ENCODE measurements around the gene RFX1.
A peak's percentile ranks its signal among the peaks of the same experiment; 100 is the strongest.

Gene RFX1

GRCh38 chr19:14006085-14006765, at the start of gene RFX1:
Gene RFX1, minus strand, starts transcription at chr19:14006320. Its CDS starts 12,477 bp downstream, at chr19:13993843.
- TF ChIP-seq ZNF8 (CRISPR knock-in tag; IDR thresholded peaks at IDR 0.05) (no peak), ARNTL (CRISPR knock-in tag; IDR thresholded peaks at IDR 0.05; ENCODE audit: borderline replicate concordance, low read depth) (no peak), ZNF565 (CRISPR knock-in tag; conservative IDR thresholded peaks at IDR 0.05; ENCODE audit: low read depth) (no peak), CREB5 (CRISPR knock-in tag; IDR thresholded peaks at IDR 0.05; ENCODE audit: low read depth) (no peak), PPARA (CRISPR knock-in tag; IDR thresholded peaks at IDR 0.05; ENCODE audit: borderline replicate concordance) (no peak), ISL1 (CRISPR knock-in tag; IDR thresholded peaks at IDR 0.05) (no peak)
- peak; percentile 93 for ATAC-seq

- TF ChIP-seq OSR1 (CRISPR knock-in tag; IDR thresholded peaks at IDR 0.05) (no peak), PATZ1 (CRISPR knock-in tag; IDR thresholded peaks at IDR 0.05; ENCODE audit: borderline replicate concordance) (no peak), ISL1 (CRISPR knock-in tag; IDR thresholded peaks at IDR 0.05) (no peak), SNAI2 (CRISPR knock-in tag; IDR thresholded peaks at IDR 0.05) (no peak), BACH2 (CRISPR knock-in tag; IDR thresholded peaks at IDR 0.05; ENCODE audit: borderline replicate concordance) (no peak), TCF4 (CRISPR knock-in tag; IDR thresholded peaks at IDR 0.05; ENCODE audit: borderline replicate concordance) (no peak), ZNF8 (CRISPR knock-in tag; IDR thresholded peaks at IDR 0.05) (no peak), TSHZ2 (CRISPR knock-in tag; IDR thresholded peaks at IDR 0.05) (no peak), ESRRG (CRISPR knock-in tag; IDR thresholded peaks at IDR 0.05) (no peak), ZFP3 (CRISPR knock-in tag; IDR thresholded peaks at IDR 0.05) (no peak), RARB (CRISPR knock-in tag; IDR thresholded peaks at IDR 0.05) (no peak), CSDC2 (CRISPR knock-in tag; IDR thresholded peaks at IDR 0.05) (no peak), CSRNP3 (CRISPR knock-in tag; IDR thresholded peaks at IDR 0.05) (no peak), ZNF70 (CRISPR knock-in tag; IDR thresholded peaks at IDR 0.05) (no peak), CREB5 (CRISPR knock-in tag; IDR thresholded peaks at IDR 0.05; ENCODE audit: low read depth) (no peak)
- no peak for ATAC-seq
Measured at GRCh38 chr19:14055396-14055795, 49.3 kb upstream of the RFX1 start.

GRCh38 chr19:14054721-14055120, 48.6 kb upstream of the RFX1 start:
- no peak for ATAC-seq
- TF ChIP-seq CSDC2 (CRISPR knock-in tag; IDR thresholded peaks at IDR 0.05) (no peak), SNAI2 (CRISPR knock-in tag; IDR thresholded peaks at IDR 0.05) (no peak), CSRNP3 (CRISPR knock-in tag; IDR thresholded peaks at IDR 0.05) (no peak), ZFP30 (CRISPR knock-in tag; IDR thresholded peaks at IDR 0.05) (no peak), TCF4 (CRISPR knock-in tag; IDR thresholded peaks at IDR 0.05; ENCODE audit: borderline replicate concordance) (no peak), ESRRG (CRISPR knock-in tag; IDR thresholded peaks at IDR 0.05) (no peak), ARNTL (CRISPR knock-in tag; IDR thresholded peaks at IDR 0.05; ENCODE audit: borderline replicate concordance, low read depth) (no peak), TSHZ2 (CRISPR knock-in tag; IDR thresholded peaks at IDR 0.05) (no peak), PPARA (CRISPR knock-in tag; IDR thresholded peaks at IDR 0.05; ENCODE audit: borderline replicate concordance) (no peak), OSR1 (CRISPR knock-in tag; IDR thresholded peaks at IDR 0.05) (no peak), ZNF70 (CRISPR knock-in tag; IDR thresholded peaks at IDR 0.05) (no peak), PATZ1 (CRISPR knock-in tag; IDR thresholded peaks at IDR 0.05; ENCODE audit: borderline replicate concordance) (no peak), BACH2 (CRISPR knock-in tag; IDR thresholded peaks at IDR 0.05; ENCODE audit: borderline replicate concordance) (no peak), ISL1 (CRISPR knock-in tag; IDR thresholded peaks at IDR 0.05) (no peak), TOX (CRISPR knock-in tag; IDR thresholded peaks at IDR 0.05; ENCODE audit: borderline replicate concordance) (no peak)

Measured in SK-N-SH treated with all-trans-retinoic acid at 6 μM for 48 hours (cell line).